Body of pancreas (tissue), 4 donors: ENCODE results near the gene PHF5A.

Source experiments
- CTCF ChIP-seq, 7 experiments: fragments of 450-650 bp in 4 of 7; fragments of 200-600 bp in 3 of 7; sonication (generic) in 3 of 7; IDR thresholded peaks; one replicate each; pipeline ENCODE4 v1.5.1; 2016 to 2019; ENCODE audit warnings: antibody characterized with exemption in 7 of 7
- POLR2A ChIP-seq, 3 donors: fragments of 450-650 bp; IDR thresholded peaks; one replicate each; pipeline ENCODE4 v1.6.1; 2016; ENCODE audit warnings: antibody characterized with exemption in 3 of 3, mild to moderate bottlenecking in 2 of 3

- TF ChIP-seq CTCF (IDR thresholded peaks at IDR 0.05) (peak in 3 of 7 experiments; percentile 14 to 33 (median 26)), POLR2A (IDR thresholded peaks at IDR 0.05) (peak; percentile 62 to 79 (median 78))
These were observed 50.7 kb downstream of the PHF5A start for GRCh38 chr22:41417622-41418390.
